Tibial nerve (tissue), 4 donors: ENCODE results near the gene TAS2R60.
"Not testable (repeated sequence)": the region's sequence is repeated elsewhere in the genome, so short reads cannot be mapped to it uniquely, and the experiment has no call there.

Experiments used
- CTCF ChIP-seq, 5 experiments: fragments of 200-600 bp in 3 of 5; fragments of 450-650 bp in 2 of 5; sonication (generic) in 3 of 5; IDR thresholded peaks; one replicate each; pipeline ENCODE4 v1.5.1; 2016 to 2019; ENCODE audit warnings: antibody characterized with exemption in 5 of 5, mild to moderate bottlenecking in 3 of 5, moderate library complexity in 2 of 5
- EP300 ChIP-seq, 2 donors: sonication (generic); formaldehyde crosslinking; IDR thresholded peaks; one replicate each; pipeline ENCODE4 v1.6.1; 2017; ENCODE audit warnings: antibody characterized with exemption in 2 of 2, mild to moderate bottlenecking in 1 of 2
- POLR2A ChIP-seq, 2 donors: fragments of 450-650 bp; IDR thresholded peaks; one replicate each; pipeline ENCODE4 v1.6.1; 2017; ENCODE audit warnings: antibody characterized with exemption in 2 of 2, mild to moderate bottlenecking in 2 of 2, moderate library complexity in 2 of 2

- not testable (repeated sequence) for TF ChIP-seq EP300, POLR2A, CTCF (IDR thresholded peaks at IDR 0.05)
These were observed 43.0 kb downstream of the TAS2R60 start for GRCh38 chr7:143486266-143486665.
